A549 (cell line): Measurements from ENCODE around the gene ATF6B. TPM values are rescaled to one million over a fixed set of nuclear protein-coding genes. Genes with fewer than 3 reads are reported as not detected.

Experiments
- ATAC-seq, 2 experiments: fragments of 200-7000 bp in 1 of 2; fragments of >200 bp in 1 of 2; cut with Nextera tagmentation in 1 of 2; cut with Tn5 transposase in 1 of 2; 3 replicates each; pipeline versions ENCODE4 v1.8.0 to v1.9.1; 2018 to 2020; ENCODE audit warnings: mild to moderate bottlenecking in 1 of 2, moderate library complexity in 1 of 2
- CTCF ChIA-PET: fragments of 300-600 bp; sonication (Branson Sonifier 250); formaldehyde crosslinking; extraction: SDS; loops from one replicate; lab custom pipeline; 2021; ENCODE audit warnings: antibody characterized with exemption, inconsistent platforms; lab: Yijun Ruan, JAX
- POLR2A ChIA-PET: fragments of 350-600 bp; formaldehyde crosslinking; extraction: SDS; loops from one replicate; lab custom pipeline; 2021; ENCODE audit warnings: antibody characterized with exemption, inconsistent platforms; lab: Yijun Ruan, JAX
- DNase-seq, 2 experiments: peaks; one replicate each; pipeline versions ENCODE4 v3.0.0 to v3.0.0-alpha.2; 2011 to 2016; ENCODE audit warnings: low read depth in 1 of 2, low spot score in 1 of 2
- FAIRE-seq: peaks from 2 replicates; lab custom pipeline; 2011; peaks lifted over from hg19 to GRCh38; lab: Jason Lieb, UNC
- H3K27ac ChIP-seq, 2 experiments: fragments of >200 bp; sonication (Bioruptor Twin); formaldehyde crosslinking; 3 replicates each; pipeline ENCODE4 v1.5.1; 2016 to 2017
- H3K4me1 ChIP-seq: fragments of >200 bp; sonication (Bioruptor Twin); formaldehyde crosslinking; 3 replicates; pipeline ENCODE4 v1.6.1; 2016
- H3K4me2 ChIP-seq: fragments of >200 bp; sonication (Bioruptor Twin); formaldehyde crosslinking; 3 replicates; pipeline ENCODE4 v1.6.1; 2016
- H3K4me3 ChIP-seq: fragments of >200 bp; sonication (Bioruptor Twin); formaldehyde crosslinking; 3 replicates; pipeline ENCODE4 v1.5.1; 2016
- H3K9me3 ChIP-seq: fragments of >200 bp; sonication (Bioruptor Twin); formaldehyde crosslinking; 3 replicates; pipeline ENCODE4 v1.6.1; 2016
- EHF ChIP-seq: fragments of 250-450 bp; sonication (Bioruptor Pico); IDR thresholded peaks from 2 replicates; pipeline ENCODE4 v1.5.0; 2020; ENCODE audit warnings: mild to moderate bottlenecking
- FOSB ChIP-seq: fragments of 250-450 bp; sonication (Bioruptor Pico); IDR thresholded peaks from 2 replicates; pipeline ENCODE4 v1.5.0; 2020; ENCODE audit warnings: mild to moderate bottlenecking, moderate library complexity
- HDAC2 ChIP-seq: fragments of 200-600 bp; sonication (generic); IDR thresholded peaks from 2 replicates; pipeline ENCODE4 v1.6.1; 2016
- HEYL ChIP-seq: fragments of 250-450 bp; sonication (Bioruptor Pico); IDR thresholded peaks from 2 replicates; pipeline ENCODE4 v1.8.0; 2021; ENCODE audit warnings: mild to moderate bottlenecking, moderate library complexity
- JUN ChIP-seq, 2 experiments: fragments of >200 bp; sonication (Bioruptor Twin); formaldehyde crosslinking; IDR thresholded peaks; 2 replicates in 1 of 2; 3 replicates in 1 of 2; pipeline ENCODE4 v1.6.1; 2016 to 2017
- NR3C1 ChIP-seq: fragments of >200 bp; sonication (Bioruptor Twin); formaldehyde crosslinking; IDR thresholded peaks from 3 replicates; pipeline ENCODE4 v1.6.1; 2017
- POLR2A ChIP-seq: IDR thresholded peaks from 2 replicates; pipeline ENCODE4 v1.6.1; 2012; ENCODE audit warnings: mild to moderate bottlenecking, low read length
- POLR2AphosphoS2 ChIP-seq: conservative IDR thresholded peaks from 2 replicates; pipeline ENCODE4 v1.6.1; 2012; ENCODE audit warnings: low read length, improper control_type of control experiment, inconsistent platforms
- RARB ChIP-seq: fragments of 250-450 bp; sonication (Bioruptor Pico); IDR thresholded peaks from 2 replicates; pipeline ENCODE4 v1.8.0; 2021; ENCODE audit warnings: mild to moderate bottlenecking, moderate library complexity
- RCOR1 ChIP-seq: fragments of 150-350 bp; IDR thresholded peaks from 2 replicates; pipeline ENCODE4 v1.6.1; 2014; ENCODE audit warnings: antibody characterized with exemption, low read length, low read depth
- RFX5 ChIP-seq: fragments of 450-650 bp; IDR thresholded peaks from 2 replicates; pipeline ENCODE4 v1.7.1; 2014; ENCODE audit warnings: antibody characterized with exemption, mild to moderate bottlenecking, moderate library complexity
- SMC3 ChIP-seq: fragments of >200 bp; sonication (Bioruptor Twin); formaldehyde crosslinking; IDR thresholded peaks from 3 replicates; pipeline ENCODE4 v1.6.1; 2018; ENCODE audit warnings: inconsistent platforms
- SREBF2 ChIP-seq: fragments of 450-650 bp; IDR thresholded peaks from 2 replicates; pipeline ENCODE4 v1.6.1; 2014; ENCODE audit warnings: mild to moderate bottlenecking, moderate library complexity
- ZSCAN20 ChIP-seq: fragments of 250-450 bp; sonication (Bioruptor Pico); IDR thresholded peaks from 2 replicates; pipeline ENCODE4 v1.8.0; 2022; ENCODE audit warnings: mild to moderate bottlenecking, moderate library complexity
- WGBS: methylation state at CpG from one replicate; pipeline ENCODE4 v1.1.6; 2017; ENCODE audit errors: missing lambda C conversion rate; 5-methylcytosine and 5-hydroxymethylcytosine counted together
- polyA plus RNA-seq, 4 experiments: library from polyadenylated mRNA; depleted of rRNA in 3 of 4; stranded (reverse); fragments of >200 nt; fragmentation: RNase III in 1 of 4; extraction: RNeasy Plus Mini Kit Qiagen cat#74134 plus additional on column Dnase treatment in 1 of 4; gene quantifications; 2 replicates in 3 of 4; 3 replicates in 1 of 4; pipeline ENCODE4 v1.2.3, GENCODE V29; 2011 to 2017
- TF ChIP-seq, protein P1 (sequence below): fragments of >200 bp; sonication (Bioruptor Twin); formaldehyde crosslinking; IDR thresholded peaks from 3 replicates; pipeline ENCODE4 v1.6.1; 2016
- TF ChIP-seq, protein P2 (sequence below): fragments of 250-450 bp; sonication (Bioruptor Pico); IDR thresholded peaks from 2 replicates; pipeline ENCODE4 v1.5.0; 2021; ENCODE audit warnings: mild to moderate bottlenecking, moderate library complexity, borderline replicate concordance
- TF ChIP-seq, protein P3 (sequence below): IDR thresholded peaks from 2 replicates; pipeline ENCODE4 v1.6.1; 2012
- TF ChIP-seq, protein P4 (sequence below): fragments of 150-350 bp; IDR thresholded peaks from 2 replicates; pipeline ENCODE4 v1.6.1; 2014; ENCODE audit warnings: low read depth, mild to moderate bottlenecking, low read length

ATF6B gene
- polyA plus RNA-seq, 2 of the 4 experiments (the other 2 are of a cell fraction), result 19.3 to 29.0 TPM

DNA sequence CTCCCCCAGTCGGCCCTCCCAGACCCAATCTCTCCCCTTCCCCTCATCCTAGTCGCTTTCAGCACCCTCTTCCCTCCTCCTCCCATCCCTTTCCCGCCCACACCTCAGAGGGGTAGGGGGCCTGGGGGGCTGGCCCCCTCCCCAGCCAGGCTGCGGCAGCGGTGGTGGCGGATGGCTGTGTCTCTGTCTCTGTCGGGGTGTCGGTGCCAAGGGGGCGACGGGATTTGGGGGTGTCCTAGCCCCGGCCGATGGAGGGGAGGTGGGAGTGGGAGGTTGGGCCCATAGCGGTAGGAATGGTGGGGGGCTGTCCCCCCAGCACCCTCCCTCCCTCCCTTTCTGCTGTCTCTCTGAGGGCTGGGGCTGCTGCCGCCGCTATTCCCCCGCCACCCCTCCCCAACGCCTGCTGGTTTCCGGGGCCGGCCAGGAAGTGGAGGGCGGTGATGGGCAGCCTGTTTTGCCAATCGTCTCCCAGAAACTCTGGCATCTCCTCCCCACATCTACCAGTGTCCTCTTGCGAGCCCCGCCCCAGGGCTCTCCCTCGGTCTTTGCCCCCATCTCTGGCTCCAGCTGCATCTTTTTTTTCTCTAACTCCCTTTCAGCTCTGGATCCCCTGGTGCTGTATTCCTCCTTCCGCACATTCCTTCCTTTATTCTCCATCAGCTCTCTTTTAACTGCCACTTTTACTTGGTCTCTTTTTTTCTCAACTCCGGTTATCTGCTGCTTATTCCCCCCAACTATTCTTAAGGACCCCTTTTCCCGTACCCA is 47.8 kb upstream of the ATF6B start, which contains the start of gene AGPAT1:
AGPAT1 (minus strand) TSS at position 374 of the 765 bp plus-strand sequence. CDS start 4,588 bp downstream, outside the sequence.
- Histone ChIP-seq H3K4me2 (peak within 1 kb of the TSS; percentile 93), H3K4me3 (peak within 1 kb of the TSS; percentile 100), H3K27ac (peak within 1 kb of the TSS; percentile 97 to 99), H3K9me3 (no peaks in the 10 kb centered on the region), H3K4me1 (peaks cover 20% of the 10 kb centered on the region)
- CTCF ChIA-PET, result interaction anchor here (1.1 to 1.4 kb wide), 2 partner anchors 21 to 57 kb away, joined by 3 read pairs; no protein-coding TSS in a partner anchor
- DNase-seq (peak; percentile 90 to 93), ATAC-seq (peak; percentile 71 to 79), FAIRE-seq (no peak)
- WGBS, result 8% methylated on average over 10 of the region's 27 CpGs
- TF ChIP-seq, protein P1, sequence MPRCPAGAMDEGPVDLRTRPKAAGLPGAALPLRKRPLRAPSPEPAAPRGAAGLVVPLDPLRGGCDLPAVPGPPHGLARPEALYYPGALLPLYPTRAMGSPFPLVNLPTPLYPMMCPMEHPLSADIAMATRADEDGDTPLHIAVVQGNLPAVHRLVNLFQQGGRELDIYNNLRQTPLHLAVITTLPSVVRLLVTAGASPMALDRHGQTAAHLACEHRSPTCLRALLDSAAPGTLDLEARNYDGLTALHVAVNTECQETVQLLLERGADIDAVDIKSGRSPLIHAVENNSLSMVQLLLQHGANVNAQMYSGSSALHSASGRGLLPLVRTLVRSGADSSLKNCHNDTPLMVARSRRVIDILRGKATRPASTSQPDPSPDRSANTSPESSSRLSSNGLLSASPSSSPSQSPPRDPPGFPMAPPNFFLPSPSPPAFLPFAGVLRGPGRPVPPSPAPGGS, result peak; percentile 37; the same call in 1 of the 3 replicates
- TF ChIP-seq, protein P2, sequence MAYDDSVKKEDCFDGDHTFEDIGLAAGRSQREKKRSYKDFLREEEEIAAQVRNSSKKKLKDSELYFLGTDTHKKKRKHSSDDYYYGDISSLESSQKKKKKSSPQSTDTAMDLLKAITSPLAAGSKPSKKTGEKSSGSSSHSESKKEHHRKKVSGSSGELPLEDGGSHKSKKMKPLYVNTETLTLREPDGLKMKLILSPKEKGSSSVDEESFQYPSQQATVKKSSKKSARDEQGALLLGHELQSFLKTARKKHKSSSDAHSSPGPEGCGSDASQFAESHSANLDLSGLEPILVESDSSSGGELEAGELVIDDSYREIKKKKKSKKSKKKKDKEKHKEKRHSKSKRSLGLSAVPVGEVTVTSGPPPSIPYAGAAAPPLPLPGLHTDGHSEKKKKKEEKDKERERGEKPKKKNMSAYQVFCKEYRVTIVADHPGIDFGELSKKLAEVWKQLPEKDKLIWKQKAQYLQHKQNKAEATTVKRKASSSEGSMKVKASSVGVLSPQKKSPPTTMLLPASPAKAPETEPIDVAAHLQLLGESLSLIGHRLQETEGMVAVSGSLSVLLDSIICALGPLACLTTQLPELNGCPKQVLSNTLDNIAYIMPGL (CRISPR knock-in tag), result no peak
- TF ChIP-seq POLR2AphosphoS2, result no peak
- TF ChIP-seq HDAC2, result no peak
- TF ChIP-seq, protein P3, sequence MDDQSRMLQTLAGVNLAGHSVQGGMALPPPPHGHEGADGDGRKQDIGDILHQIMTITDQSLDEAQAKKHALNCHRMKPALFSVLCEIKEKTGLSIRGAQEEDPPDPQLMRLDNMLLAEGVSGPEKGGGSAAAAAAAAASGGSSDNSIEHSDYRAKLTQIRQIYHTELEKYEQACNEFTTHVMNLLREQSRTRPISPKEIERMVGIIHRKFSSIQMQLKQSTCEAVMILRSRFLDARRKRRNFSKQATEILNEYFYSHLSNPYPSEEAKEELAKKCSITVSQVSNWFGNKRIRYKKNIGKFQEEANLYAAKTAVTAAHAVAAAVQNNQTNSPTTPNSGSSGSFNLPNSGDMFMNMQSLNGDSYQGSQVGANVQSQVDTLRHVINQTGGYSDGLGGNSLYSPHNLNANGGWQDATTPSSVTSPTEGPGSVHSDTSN, result peak; percentile 96
- TF ChIP-seq SREBF2, result no peak
- peak; percentile 32 to 56; a peak in 1 of 5 replicates for TF ChIP-seq JUN (IDR thresholded peaks at IDR 0.05)
- no peak for TF ChIP-seq EHF (CRISPR knock-in tag)
- TF ChIP-seq POLR2A, result peak; percentile 40
- TF ChIP-seq RARB, result no peak
- POLR2A ChIA-PET, result interaction anchor here (0.5 to 2.5 kb wide), 4 partner anchors 20 to 269 kb away, joined by 3 to 24 read pairs (median 7); partner anchors contain the start of gene ATF6B

DNA sequence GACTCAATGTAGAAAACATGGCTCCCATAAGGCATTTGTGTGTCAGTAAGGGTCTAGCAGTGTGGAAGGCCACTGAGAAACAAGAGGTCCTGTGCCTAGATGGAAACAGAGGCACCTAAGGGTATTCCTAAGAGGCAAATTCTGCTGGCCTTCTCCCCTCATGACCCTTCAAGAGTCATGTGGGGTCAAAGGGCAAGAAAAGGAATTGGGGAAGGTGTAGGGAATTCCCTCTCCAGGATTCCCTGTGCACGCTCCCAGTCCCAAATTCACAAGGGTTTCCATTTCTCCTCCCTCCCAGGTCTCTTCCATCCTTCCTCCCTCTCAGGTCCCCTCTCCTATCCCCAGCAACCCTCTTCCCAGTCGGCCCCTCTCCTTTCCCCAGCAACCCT is 47.3 kb upstream of the ATF6B start:
- no peak for ATAC-seq
- POLR2A ChIA-PET, result no interaction called here
- WGBS, result 0% methylated on average over 2 of the region's 2 CpGs
- DNase-seq, result no peak
- H3K4me1 ChIP-seq, result peaks cover 20% of the 10 kb centered on the region
- H3K9me3 ChIP-seq, result no peaks in the 10 kb centered on the region
- TF ChIP-seq RFX5 (no peak), HEYL (CRISPR knock-in tag) (no peak), ZSCAN20 (no peak), SMC3 (no peak), NR3C1 (no peak)
- TF ChIP-seq, all 56 proteins: peak for 0
- H3K27ac ChIP-seq, result peak overlapping the region; percentile 97 to 99
- peak overlapping the region; percentile 93 for H3K4me2 ChIP-seq
- CTCF ChIA-PET, result no interaction called here
- FAIRE-seq, result no peak
- peak overlapping the region; percentile 100 for H3K4me3 ChIP-seq

DNA sequence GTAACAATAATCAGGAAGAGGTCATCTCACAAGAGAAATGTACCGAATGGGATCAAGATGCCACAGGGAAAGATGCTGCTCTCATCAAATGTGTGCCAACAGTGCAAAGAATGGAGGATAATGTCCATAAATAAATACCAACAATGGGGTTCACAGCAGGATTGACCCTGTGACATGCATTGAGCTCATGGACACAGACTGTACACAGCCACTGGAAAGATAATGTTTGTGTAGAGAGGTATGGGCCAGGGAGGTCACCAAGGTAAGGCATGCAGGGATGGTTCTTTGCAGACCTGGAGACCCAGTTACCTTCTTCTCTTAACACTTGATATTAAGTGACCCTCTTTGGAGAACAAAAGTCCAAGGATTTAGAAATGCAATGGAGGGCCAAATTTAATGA is 46.4 kb upstream of the ATF6B start:
- TF ChIP-seq NR3C1 (no peak), FOSB (no peak), RCOR1 (no peak)
- TF ChIP-seq, protein P4, sequence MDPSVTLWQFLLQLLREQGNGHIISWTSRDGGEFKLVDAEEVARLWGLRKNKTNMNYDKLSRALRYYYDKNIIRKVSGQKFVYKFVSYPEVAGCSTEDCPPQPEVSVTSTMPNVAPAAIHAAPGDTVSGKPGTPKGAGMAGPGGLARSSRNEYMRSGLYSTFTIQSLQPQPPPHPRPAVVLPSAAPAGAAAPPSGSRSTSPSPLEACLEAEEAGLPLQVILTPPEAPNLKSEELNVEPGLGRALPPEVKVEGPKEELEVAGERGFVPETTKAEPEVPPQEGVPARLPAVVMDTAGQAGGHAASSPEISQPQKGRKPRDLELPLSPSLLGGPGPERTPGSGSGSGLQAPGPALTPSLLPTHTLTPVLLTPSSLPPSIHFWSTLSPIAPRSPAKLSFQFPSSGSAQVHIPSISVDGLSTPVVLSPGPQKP, result no peak
- FAIRE-seq (no peak), DNase-seq (no peak), ATAC-seq (no peak)
- POLR2A ChIA-PET, result no interaction called here
- CTCF ChIA-PET, result interaction anchor here (0.5 to 2.3 kb wide), 3 partner anchors 21 to 616 kb away, joined by 3 to 8 read pairs (median 3); no protein-coding TSS in a partner anchor
- Histone ChIP-seq H3K9me3 (no peaks in the 10 kb centered on the region), H3K4me2 (peak overlapping the region; percentile 93), H3K4me3 (no peak overlapping the region), H3K27ac (no peak overlapping the region), H3K4me1 (peaks cover 19% of the 10 kb centered on the region)
- 94% methylated on average over 1 of the region's 1 CpG for WGBS
